ENCODE data around the gene ZNF236.

Gene ZNF236

GRCh38 chr18:76846217-76846616 lies 23.9 kb downstream of the ZNF236 start:
- no peak overlapping the region for H3K27ac ChIP-seq
- TF ChIP-seq CTCF (conservative IDR thresholded peaks at IDR 0.05) (no peak), ZFX (IDR thresholded peaks at IDR 0.05) (no peak)

- TF ChIP-seq CTCF (conservative IDR thresholded peaks at IDR 0.05) (no peak; the same call in 1 of the 2 replicates), ZFX (IDR thresholded peaks at IDR 0.05) (no peak)
- no peak overlapping the region for H3K27ac ChIP-seq
These were observed 25.6 kb downstream of the ZNF236 start for GRCh38 chr18:76847916-76848315.

- TF ChIP-seq CTCF (conservative IDR thresholded peaks at IDR 0.05) (no peak), ZFX (IDR thresholded peaks at IDR 0.05) (no peak)
- no peak overlapping the region for H3K27ac ChIP-seq
These were observed 27.8 kb downstream of the ZNF236 start for GRCh38 chr18:76850112-76850511.

GRCh38 chr18:76855594-76855993 lies 33.2 kb downstream of the ZNF236 start:
- no peak for TF ChIP-seq CTCF (conservative IDR thresholded peaks at IDR 0.05)
- no peak for TF ChIP-seq ZFX (IDR thresholded peaks at IDR 0.05)
- H3K27ac ChIP-seq = no peak overlapping the region

- TF ChIP-seq CTCF (conservative IDR thresholded peaks at IDR 0.05) (no peak), ZFX (IDR thresholded peaks at IDR 0.05) (no peak)
- no peak overlapping the region for H3K27ac ChIP-seq
These were observed 35.1 kb downstream of the ZNF236 start for GRCh38 chr18:76857476-76857875.

- no peak overlapping the region for H3K27ac ChIP-seq
- TF ChIP-seq CTCF (conservative IDR thresholded peaks at IDR 0.05) (no peak), ZFX (IDR thresholded peaks at IDR 0.05) (no peak)
These were observed 37.4 kb downstream of the ZNF236 start for GRCh38 chr18:76859474-76860339.

- no peak overlapping the region for H3K27ac ChIP-seq
- TF ChIP-seq CTCF (conservative IDR thresholded peaks at IDR 0.05) = no peak
- no peak for TF ChIP-seq ZFX (IDR thresholded peaks at IDR 0.05)
These were observed 38.1 kb downstream of the ZNF236 start for GRCh38 chr18:76860411-76860810.
